Measurements from ENCODE around the gene KCNG1. TPM values are rescaled to one million over a fixed set of nuclear protein-coding genes. Genes with fewer than 3 reads are reported as not detected.

Gene KCNG1
- total and polyA plus RNA-seq, 12 donors = 0.14 to 5.3 (median 1.3) TPM; not detected in 3

- Histone ChIP-seq H3K4me1 (replicated peaks in 1 of 2) (no peaks in the 10 kb centered on the region), H3K9me3 (replicated peaks in 1 of 3) (no peaks in the 10 kb centered on the region), H3K27me3 (peaks cover 3% of the 10 kb centered on the region), H3K27ac (no peak overlapping the region), H3K4me3 (no peak overlapping the region), H3K36me3 (replicated peaks in 1 of 2) (no peaks in the 10 kb centered on the region)
- intact Hi-C loops (cut with DNase I) = no loop called here
- WGBS, 4 donors = 75 to 91% (median 87%) methylated on average over 7 to 9 of the region's 9 CpGs
- no peak for DNase-seq
- TF ChIP-seq CTCF (IDR thresholded peaks at IDR 0.05) (no peak), POLR2A (IDR thresholded peaks at IDR 0.05) (no peak)
These were observed 6.4 kb downstream of the KCNG1 start for GRCh38 chr20:51016521-51016920.

DNA sequence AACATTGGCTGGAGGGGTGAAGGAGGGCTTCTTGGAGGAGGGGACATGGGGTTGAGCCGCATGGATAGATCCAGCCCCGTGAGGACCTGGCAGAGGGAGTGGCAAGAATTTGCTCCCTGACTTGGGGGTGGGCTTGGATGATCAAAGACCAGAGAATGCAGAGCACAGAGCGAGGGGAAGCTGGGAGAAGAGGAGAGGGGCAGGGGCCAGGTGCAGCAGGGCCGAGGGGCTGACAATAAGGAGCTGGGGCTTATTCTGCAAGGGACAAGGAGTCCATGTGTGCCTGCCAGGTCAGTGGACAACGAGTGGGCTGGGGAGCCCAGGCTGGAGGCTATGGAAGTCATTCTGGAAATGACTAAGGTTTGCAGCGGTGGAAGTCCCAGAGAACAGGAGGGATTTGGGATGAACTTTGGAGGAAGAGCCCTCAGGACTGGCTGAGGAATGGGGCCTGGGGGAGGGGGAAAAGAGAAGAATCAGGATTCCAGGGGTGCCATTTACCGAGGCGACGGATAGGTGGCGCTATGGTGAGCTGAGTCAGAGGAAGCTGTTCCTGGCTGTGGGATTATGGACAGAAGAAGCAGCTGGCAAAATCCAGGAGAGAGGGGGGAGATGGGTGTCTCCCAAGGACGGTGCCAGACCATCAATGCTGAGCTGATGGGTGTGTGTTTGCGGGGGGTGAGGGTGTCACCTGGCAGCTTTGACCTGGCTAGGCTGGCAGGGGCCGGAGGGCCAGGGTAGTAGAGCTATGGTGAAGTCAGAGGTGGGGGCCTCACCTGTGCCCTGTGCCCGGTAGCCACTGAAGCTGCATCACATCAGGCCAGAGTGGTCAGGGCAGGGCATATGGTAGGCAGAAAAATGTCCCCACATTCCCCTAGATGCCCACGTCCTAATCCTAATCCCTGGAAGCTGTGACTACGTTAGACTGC is 7.8 kb downstream of the KCNG1 start:
- intact Hi-C loops (cut with DNase I) = no loop called here
- WGBS, 4 donors = 35 to 40% (median 38%) methylated on average over 16 of the region's 16 CpGs
- no peaks in the 10 kb centered on the region for H3K4me1 ChIP-seq (replicated peaks in 1 of 2)

DNA sequence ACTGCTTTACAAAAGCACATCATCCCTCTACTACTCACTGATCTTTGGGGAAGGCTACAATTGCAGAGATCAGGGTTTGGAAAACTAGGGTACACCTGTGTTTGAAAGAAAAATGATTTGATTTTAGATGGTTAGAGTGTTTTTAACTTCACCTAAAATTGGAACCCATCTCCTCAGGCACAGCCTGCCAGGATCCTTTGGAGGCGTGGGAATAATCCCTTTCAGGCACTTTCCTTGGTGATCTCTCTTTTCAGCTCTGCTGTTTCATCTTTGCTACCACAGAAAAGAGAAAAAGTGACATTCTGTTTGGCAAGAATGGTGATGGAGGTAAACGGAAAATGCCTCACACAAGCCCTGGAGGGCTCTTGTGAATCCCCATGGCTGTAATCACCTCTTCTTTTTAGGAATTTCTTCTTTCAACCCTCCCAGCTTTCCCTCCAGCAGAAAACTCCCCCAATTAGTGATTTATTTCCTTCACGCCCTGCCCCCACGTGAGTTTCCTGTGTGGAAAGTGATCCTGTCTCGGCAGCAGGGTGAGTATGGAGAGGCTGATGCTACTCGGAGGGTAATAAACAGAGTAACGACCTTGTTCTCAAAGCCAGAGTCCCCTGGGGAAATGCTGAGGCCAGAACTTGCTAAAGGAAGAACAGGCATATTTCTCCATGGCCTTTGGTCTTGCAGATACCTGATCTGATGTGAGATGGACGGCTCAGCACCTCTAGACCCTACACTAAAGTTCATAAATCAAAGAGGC is 9.2 kb downstream of the KCNG1 start:
- WGBS, 4 donors = 25 to 30% (median 29%) methylated on average over 8 of the region's 8 CpGs
- Histone ChIP-seq H3K36me3 (replicated peaks in 1 of 2) (no peaks in the 10 kb centered on the region), H3K4me1 (replicated peaks in 1 of 2) (no peaks in the 10 kb centered on the region), H3K27me3 (peaks cover 4% of the 10 kb centered on the region), H3K4me3 (no peak overlapping the region), H3K27ac (no peak overlapping the region), H3K9me3 (replicated peaks in 1 of 3) (no peaks in the 10 kb centered on the region)
- TF ChIP-seq POLR2A (IDR thresholded peaks at IDR 0.05) = no peak
- TF ChIP-seq CTCF (IDR thresholded peaks at IDR 0.05) = no peak
- DNase-seq = no peak
- intact Hi-C loops (cut with DNase I) = no loop called here

More for the DNA sequence above, 7.8 kb downstream of the KCNG1 start:
- no peaks in the 10 kb centered on the region for H3K36me3 ChIP-seq (replicated peaks in 1 of 2)
- TF ChIP-seq CTCF (IDR thresholded peaks at IDR 0.05) (peak; percentile 22 to 57 (median 52)), POLR2A (IDR thresholded peaks at IDR 0.05) (no peak)
- H3K27ac ChIP-seq = no peak overlapping the region
- peak; percentile 20 to 75 (median 42) for DNase-seq
- no peak overlapping the region for H3K4me3 ChIP-seq
- no peaks in the 10 kb centered on the region for H3K9me3 ChIP-seq (replicated peaks in 1 of 3)
- H3K27me3 ChIP-seq = peaks cover 4% of the 10 kb centered on the region

DNA sequence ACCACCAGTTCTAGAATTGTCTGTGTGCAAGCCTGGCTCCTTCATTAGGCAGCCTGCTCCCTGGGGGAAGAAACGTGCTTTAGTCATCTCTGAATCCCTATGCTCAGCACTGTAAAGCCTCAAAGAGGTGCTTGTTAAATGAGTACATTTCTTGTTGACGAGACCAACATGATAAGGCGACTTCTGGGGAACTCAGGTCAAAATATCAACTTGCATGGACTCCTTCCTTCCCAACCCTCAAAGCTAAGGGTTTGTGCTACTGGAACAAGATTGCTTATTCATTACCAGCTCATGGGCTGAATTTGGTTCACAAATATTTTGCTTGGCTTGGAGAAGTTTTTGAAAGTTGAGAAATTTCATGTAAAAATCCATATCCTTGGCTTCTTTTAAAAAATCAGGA is 10.6 kb downstream of the KCNG1 start:
- 62 to 80% (median 73%) methylated on average over 3 of the region's 3 CpGs for WGBS, 4 donors
- Histone ChIP-seq H3K36me3 (replicated peaks in 1 of 2) (no peaks in the 10 kb centered on the region), H3K27ac (no peak overlapping the region), H3K4me1 (replicated peaks in 1 of 2) (no peaks in the 10 kb centered on the region), H3K9me3 (replicated peaks in 1 of 3) (no peaks in the 10 kb centered on the region), H3K4me3 (no peak overlapping the region), H3K27me3 (peaks cover 4% of the 10 kb centered on the region)
- no peak for DNase-seq
- intact Hi-C loops (cut with DNase I) = no loop called here
- TF ChIP-seq POLR2A (IDR thresholded peaks at IDR 0.05) = no peak
- TF ChIP-seq CTCF (IDR thresholded peaks at IDR 0.05) = no peak
